Erythroblast (primary cell): Measurements from ENCODE around the gene ST3GAL6.
A peak's percentile ranks its signal among the peaks of the same experiment; 100 is the strongest.

Experiments used
- DNase-seq, 2 experiments: peaks; one replicate each; lab custom pipeline; 2025; lab: John Stamatoyannopoulos, UW
- GATA1 ChIP-seq: IDR thresholded peaks from 2 replicates; pipeline ENCODE4 v1.6.1; 2011; ENCODE audit warnings: low read depth, mild to moderate bottlenecking, control low read depth, low read length, moderate library complexity
- POLR2A ChIP-seq: IDR thresholded peaks from 2 replicates; pipeline ENCODE4 v1.6.1; 2011; ENCODE audit warnings: mild to moderate bottlenecking, low read length

ST3GAL6 gene

DNA sequence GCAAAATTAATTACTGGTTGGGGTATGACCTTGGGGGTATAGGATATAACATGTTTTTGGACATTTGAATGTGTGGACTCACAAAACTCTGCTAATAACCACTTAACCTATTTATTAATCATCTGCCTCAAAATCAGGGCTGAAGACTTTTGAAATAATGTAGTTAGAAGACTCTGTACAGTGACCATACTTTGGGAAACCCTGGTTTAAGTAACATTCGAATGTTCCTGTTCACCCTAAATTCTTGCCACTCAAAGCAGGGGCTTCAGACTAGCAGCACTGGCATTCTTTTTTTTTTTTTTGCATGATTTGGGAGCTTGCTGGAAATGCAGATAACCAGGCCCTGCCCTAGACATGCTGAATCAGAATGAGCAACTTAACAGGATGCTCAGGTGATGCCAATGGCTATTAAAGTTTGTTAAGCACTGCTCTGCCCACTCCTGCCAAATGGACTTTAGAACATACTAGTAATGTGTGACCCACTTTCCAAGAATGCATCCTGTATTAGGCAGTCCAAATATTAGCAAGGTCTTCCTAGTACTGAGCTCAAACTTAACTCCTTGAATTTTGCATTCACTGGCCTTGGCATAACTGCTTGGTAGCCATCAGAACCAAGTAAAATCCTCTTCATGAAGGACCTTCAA, 12.7 kb upstream of the ST3GAL6 start:
- TF ChIP-seq POLR2A (no peak), GATA1 (no peak)

DNA sequence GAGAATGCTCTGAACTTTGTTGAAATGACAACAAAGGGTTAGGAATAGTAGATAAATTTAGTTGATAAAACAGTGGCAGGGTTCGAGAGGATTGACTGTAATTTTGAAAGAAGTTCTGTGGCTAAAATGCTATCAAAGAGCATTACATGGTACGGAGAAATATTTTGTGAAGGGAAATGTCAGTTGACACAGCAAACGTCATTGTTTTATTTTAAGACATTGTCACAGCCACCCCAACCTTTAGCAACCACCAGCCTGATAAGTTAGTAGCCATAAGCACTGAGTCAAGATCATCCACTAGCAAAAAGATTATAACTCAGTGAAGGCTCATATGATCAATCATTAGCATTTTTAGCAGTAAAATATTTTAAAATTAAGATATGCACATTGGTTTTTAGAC, 8.7 kb upstream of the ST3GAL6 start:
- no peak for DNase-seq
- TF ChIP-seq POLR2A, result no peak

More for the DNA sequence above, 12.7 kb upstream of the ST3GAL6 start:
- no peak for DNase-seq

DNA sequence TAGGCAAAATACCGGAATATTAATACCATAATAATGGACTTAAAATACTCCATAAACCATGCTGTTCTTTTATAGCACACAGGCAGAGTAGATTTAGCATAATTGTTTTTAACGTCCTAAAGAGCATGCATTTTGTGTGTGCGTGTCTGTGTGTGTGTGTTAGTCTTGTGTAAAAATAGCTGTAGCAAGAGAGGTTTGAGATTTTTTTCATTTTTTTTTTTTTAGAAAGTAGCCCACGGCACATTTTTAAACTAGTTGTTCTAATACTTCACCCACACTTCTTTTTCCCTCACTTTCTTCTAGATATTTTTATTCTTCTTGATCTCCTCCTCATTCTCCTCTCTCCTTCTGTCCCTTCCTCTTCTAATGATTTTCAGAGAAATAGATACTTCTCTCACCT, 7.5 kb upstream of the ST3GAL6 start:
- TF ChIP-seq GATA1, result no peak
- TF ChIP-seq POLR2A, result no peak
- no peak for DNase-seq

DNA sequence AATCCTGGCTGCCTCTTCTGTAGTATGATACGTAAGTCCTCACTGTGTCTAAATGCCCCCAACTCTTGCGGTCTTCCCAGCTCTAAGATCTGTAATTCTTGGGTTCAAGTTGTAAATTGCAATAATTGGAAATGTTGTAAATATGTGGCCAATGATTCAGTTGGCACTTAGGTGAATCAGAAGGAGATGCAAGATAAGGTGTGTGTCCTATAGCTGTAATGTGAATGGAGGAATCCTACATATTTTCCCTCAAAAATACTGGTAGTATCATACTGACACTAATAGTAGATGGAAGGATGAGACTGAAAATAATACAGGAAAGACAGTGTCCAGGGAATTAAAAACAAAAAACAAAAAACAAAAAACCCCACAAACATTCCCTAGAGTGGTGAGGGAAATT, 3.5 kb upstream of the ST3GAL6 start:
- no peak for DNase-seq
- no peak for TF ChIP-seq POLR2A
- TF ChIP-seq GATA1, result no peak

- no peak for TF ChIP-seq GATA1
- DNase-seq, result peak; percentile 13 to 69
These were observed 1.4 kb upstream of the ST3GAL6 start for GRCh38 chr3:98761643-98762229.

DNA sequence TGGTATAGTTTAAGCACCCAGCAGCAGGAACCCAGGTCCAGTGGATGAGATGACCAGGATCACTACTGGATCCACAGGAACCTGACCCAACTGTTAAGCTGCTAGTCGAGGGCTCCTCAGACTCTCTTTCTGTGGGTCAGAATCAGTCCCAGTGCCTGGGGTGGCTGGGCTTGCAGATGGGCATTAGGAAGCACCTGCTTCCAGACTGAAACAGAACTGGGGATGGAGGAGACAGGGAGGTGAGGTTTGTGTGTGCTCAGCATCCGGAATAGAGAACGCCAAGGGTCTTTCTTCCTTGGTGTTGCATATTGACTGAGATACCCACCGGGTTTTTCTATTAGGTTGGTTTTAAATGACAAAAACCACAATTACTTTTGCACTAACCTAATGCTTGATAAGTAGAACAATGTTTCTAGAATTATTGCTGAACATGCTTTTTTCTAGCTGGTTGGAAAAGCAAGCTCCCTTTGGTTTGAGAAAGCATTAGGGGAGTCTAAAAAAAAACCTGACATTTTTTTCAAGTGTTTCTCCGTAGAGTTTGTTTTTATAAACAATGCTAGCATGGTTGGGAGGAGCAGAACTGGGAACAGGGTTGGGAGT, 779 bp downstream of the ST3GAL6 start:
- DNase-seq, result no peak
- TF ChIP-seq POLR2A, result no peak
- TF ChIP-seq GATA1, result no peak

DNA sequence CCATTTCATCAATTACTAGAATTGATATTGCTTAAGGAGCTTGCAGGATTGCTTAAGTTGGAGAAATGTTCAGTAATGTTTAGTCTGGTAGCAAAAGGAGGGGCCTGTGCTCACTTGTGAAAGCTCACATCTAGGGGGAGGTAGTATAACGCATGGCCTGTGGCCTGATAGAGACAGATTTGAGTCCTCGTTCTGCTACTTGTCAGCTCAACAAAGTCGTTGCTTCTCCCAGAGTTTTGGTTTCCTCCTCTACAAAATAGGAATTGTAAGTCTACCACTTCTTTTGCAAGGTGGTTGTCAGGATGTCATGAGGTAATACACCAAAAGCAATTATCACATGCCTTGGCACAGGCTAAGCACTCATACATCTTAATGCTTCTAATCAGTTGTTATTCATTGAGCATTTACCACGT, 1.3 kb downstream of the ST3GAL6 start:
- TF ChIP-seq GATA1 (no peak), POLR2A (no peak)

DNA sequence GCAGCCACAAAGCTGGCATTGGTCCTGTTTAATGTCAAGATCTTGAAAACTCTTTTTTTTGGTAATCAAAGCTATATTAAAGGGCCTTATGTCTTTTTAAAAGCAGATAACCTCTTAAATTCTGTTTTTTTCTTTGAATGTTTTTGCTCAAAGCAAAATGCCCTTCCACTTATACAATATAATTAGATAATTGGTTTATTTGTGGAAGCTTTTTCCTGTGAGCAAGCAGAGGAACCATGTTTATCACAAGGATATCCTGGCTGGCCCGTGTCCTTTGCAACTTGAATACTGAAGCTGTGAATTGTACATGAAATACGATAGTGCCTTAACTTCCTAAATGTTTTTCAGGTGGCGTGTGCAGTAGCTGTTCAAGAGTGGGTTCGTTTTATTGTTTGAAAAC, 2.6 kb downstream of the ST3GAL6 start:
- DNase-seq, result no peak
- TF ChIP-seq POLR2A, result no peak
- TF ChIP-seq GATA1, result no peak

More for the DNA sequence above, 1.3 kb downstream of the ST3GAL6 start:
- no peak for DNase-seq

- no peak for TF ChIP-seq POLR2A
- TF ChIP-seq GATA1, result no peak
- no peak for DNase-seq
These were observed 3.8 kb downstream of the ST3GAL6 start for GRCh38 chr3:98766924-98767323.

DNA sequence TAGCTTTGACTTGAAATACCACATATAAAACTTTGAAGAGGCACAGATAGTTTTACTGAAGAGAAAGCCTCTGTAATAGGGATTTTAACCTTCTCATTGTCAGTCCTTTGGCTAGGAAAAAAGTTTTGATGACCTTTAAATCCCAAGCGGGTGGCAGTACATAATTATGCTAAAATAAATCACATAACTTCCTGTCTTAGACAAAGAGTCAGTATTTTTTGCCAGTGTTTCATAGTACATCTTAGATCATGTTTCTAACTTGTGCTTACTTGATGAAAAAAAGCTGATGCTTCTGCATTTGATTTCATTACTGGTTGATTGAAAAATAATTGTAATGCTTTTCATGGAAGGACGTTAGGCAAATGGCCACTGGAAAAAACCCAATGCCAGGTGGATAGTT, 5.8 kb downstream of the ST3GAL6 start:
- DNase-seq, result no peak
- TF ChIP-seq GATA1 (no peak), POLR2A (no peak)

DNA sequence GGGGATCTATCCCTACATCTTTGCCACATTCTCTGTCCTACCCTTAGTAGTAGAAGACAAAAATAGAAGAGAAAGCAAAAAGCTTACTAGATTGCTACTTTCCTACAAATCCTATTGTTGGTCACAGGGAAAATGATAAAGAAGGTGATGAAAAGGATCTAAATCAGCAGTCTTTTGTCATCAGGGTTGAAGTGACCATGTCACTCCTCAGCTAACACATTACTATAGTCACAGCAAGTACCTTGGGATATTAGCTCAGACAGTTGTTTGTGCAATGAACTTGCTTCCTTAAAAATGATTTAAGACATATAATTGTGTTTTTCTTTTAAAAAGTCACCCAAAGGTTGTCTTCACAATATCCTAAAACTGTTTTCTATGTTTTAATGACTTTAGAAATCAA, 6.3 kb downstream of the ST3GAL6 start:
- DNase-seq, result no peak
- TF ChIP-seq POLR2A (no peak), GATA1 (no peak)

DNA sequence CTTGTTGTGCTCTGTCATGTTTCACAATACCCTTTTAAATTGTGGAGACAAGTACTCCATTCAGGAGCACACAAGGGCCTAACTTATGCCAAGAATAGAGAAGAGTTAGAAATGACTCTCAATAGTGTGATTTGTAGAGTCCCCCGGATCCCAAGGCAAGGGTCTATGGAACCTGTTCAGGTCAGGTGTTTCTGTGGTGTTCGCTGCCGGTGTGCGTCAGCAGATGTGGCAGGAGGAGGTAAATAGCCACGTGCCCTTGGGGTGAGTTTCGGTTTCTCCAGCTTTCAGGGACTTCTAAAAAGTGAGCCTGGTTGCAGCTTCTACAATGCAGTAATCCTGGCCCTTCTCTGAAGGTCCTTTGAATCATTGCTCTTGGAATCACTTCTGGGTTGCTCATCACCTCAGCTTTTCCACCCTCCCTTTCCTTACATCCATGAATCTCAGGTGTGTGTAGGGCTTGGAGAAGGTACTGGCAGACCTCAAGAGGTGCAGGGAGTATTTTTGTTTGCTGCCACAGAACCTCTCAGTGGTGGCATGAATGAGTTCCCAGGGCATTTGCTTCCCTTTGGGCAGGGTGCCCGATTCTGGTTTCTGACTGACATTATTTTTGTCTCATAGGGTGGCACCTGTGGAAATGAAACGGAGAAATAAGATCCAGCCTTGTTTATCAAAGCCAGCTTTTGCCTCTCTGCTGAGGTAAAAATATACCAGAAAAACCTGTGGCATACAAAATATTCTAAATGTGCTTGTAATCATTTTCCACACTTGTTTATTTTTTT, 7.3 kb downstream of the ST3GAL6 start:
- TF ChIP-seq POLR2A (no peak), GATA1 (no peak)
- DNase-seq, result no peak

DNA sequence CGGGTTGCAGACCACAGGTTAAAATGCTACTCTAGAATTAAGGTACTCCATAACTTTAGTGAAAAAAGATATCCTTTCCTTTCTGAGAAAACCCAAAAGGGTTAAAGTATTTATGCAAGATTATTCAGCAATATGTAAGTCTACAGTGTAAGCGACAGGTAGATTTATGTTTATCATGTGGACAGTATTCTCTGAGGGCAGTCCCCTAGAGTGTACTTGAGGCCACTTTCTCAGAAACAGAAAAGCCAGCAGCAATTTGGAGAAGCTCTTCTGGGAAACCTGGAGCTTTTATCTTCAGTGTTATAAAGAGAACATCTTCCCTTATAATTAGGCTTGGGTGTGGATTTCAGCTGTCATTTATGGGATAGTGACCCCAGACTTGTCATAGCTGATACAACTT, 8.9 kb downstream of the ST3GAL6 start:
- no peak for DNase-seq
- TF ChIP-seq GATA1 (no peak), POLR2A (no peak)

GRCh38 chr3:98775459-98776139, 12.5 kb downstream of the ST3GAL6 start:
- DNase-seq, result no peak

More at GRCh38 chr3:98775459-98776139, 12.5 kb downstream of the ST3GAL6 start:
- TF ChIP-seq POLR2A (no peak), GATA1 (no peak)
